HG02884 (cell line): ENCODE data around the gene NES.

Experiments used
- ATAC-seq: cut with Tn5 transposase; IDR thresholded peaks from one replicate; pipeline ENCODE4 v1.9.1; 2021; ENCODE audit warnings: mild to moderate bottlenecking, moderate library complexity; ENCODE audit not compliant: unreplicated experiment

NES gene

GRCh38 chr1:156681196-156681960 lies 4.2 kb upstream of the NES start:
- no peak for ATAC-seq

- ATAC-seq: no peak
These were observed 2.8 kb upstream of the NES start for GRCh38 chr1:156680056-156680455.

- ATAC-seq: no peak
These were observed 699 bp upstream of the NES start for GRCh38 chr1:156677616-156678596.

GRCh38 chr1:156676114-156676819 lies 940 bp downstream of the NES start:
- no peak for ATAC-seq

GRCh38 chr1:156675210-156676113 lies 1.7 kb downstream of the NES start:
- no peak for ATAC-seq

- no peak for ATAC-seq
These were observed 3.7 kb downstream of the NES start for GRCh38 chr1:156673387-156674121.

- ATAC-seq: no peak
These were observed 5.4 kb downstream of the NES start for GRCh38 chr1:156671804-156672203.

- no peak for ATAC-seq
These were observed 6.4 kb downstream of the NES start for GRCh38 chr1:156670791-156671190.

- ATAC-seq: no peak
These were observed 6.8 kb downstream of the NES start for GRCh38 chr1:156670359-156670758.

GRCh38 chr1:156669794-156670193 lies 7.4 kb downstream of the NES start:
- ATAC-seq: no peak

GRCh38 chr1:156668801-156669637 lies 8.2 kb downstream of the NES start:
- ATAC-seq: no peak

GRCh38 chr1:156667968-156668709 lies 9.1 kb downstream of the NES start:
- ATAC-seq: no peak

GRCh38 chr1:156667610-156667967 lies 9.6 kb downstream of the NES start:
- ATAC-seq: no peak

- ATAC-seq: no peak
These were observed 10.2 kb downstream of the NES start for GRCh38 chr1:156666862-156667609.

GRCh38 chr1:156665539-156665938 lies 11.7 kb downstream of the NES start:
- no peak for ATAC-seq

GRCh38 chr1:156664767-156665411 lies 12.3 kb downstream of the NES start:
- ATAC-seq: no peak
